WERI-Rb-1 (cell line): Measurements from ENCODE around the gene OPA3.

Experiments used
- DNase-seq: peaks from one replicate; pipeline ENCODE4 v3.0.0-alpha.2; 2020
- H3K27ac ChIP-seq: fragments of 250-450 bp; sonication (Bioruptor Pico); 2 replicates; pipeline ENCODE4 v1.5.1; 2020; ENCODE audit warnings: mild to moderate bottlenecking, moderate library complexity
- H3K27me3 ChIP-seq: fragments of 250-450 bp; sonication (Bioruptor Pico); 2 replicates; pipeline ENCODE4 v1.5.1; 2021; ENCODE audit warnings: mild to moderate bottlenecking, low read depth, moderate library complexity; ENCODE audit not compliant: insufficient read depth, severe bottlenecking
- H3K36me3 ChIP-seq: fragments of 250-450 bp; sonication (Bioruptor Pico); 2 replicates; pipeline ENCODE4 v1.5.1; 2020; ENCODE audit warnings: mild to moderate bottlenecking, moderate library complexity
- H3K4me3 ChIP-seq: 2 replicates; pipeline ENCODE4 v1.5.1; 2011; ENCODE audit warnings: low read depth, mild to moderate bottlenecking, control low read depth, low read length
- H3K9me3 ChIP-seq: fragments of 250-450 bp; sonication (Bioruptor Pico); 2 replicates; pipeline ENCODE4 v1.5.1; 2021; ENCODE audit warnings: mild to moderate bottlenecking, moderate library complexity; ENCODE audit not compliant: severe bottlenecking
- TF ChIP-seq, protein P1 (sequence below): IDR thresholded peaks from 2 replicates; pipeline ENCODE4 v1.5.1; 2011; ENCODE audit warnings: low read depth, mild to moderate bottlenecking, control low read depth, inconsistent platforms, low read length

OPA3 gene

GRCh38 chr19:45608948-45609347 lies 24.3 kb upstream of the OPA3 start:
- Histone ChIP-seq H3K27me3 (no peaks in the 10 kb centered on the region), H3K27ac (no peak overlapping the region), H3K9me3 (no peaks in the 10 kb centered on the region), H3K36me3 (no peaks in the 10 kb centered on the region), H3K4me3 (no peak overlapping the region)
- no peak for DNase-seq
- TF ChIP-seq, protein P1, sequence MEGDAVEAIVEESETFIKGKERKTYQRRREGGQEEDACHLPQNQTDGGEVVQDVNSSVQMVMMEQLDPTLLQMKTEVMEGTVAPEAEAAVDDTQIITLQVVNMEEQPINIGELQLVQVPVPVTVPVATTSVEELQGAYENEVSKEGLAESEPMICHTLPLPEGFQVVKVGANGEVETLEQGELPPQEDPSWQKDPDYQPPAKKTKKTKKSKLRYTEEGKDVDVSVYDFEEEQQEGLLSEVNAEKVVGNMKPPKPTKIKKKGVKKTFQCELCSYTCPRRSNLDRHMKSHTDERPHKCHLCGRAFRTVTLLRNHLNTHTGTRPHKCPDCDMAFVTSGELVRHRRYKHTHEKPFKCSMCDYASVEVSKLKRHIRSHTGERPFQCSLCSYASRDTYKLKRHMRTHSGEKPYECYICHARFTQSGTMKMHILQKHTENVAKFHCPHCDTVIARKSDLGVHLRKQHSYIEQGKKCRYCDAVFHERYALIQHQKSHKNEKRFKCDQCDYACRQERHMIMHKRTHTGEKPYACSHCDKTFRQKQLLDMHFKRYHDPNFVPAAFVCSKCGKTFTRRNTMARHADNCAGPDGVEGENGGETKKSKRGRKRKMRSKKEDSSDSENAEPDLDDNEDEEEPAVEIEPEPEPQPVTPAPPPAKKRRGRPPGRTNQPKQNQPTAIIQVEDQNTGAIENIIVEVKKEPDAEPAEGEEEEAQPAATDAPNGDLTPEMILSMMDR = no peak

GRCh38 chr19:45607071-45608029 lies 22.7 kb upstream of the OPA3 start:
- peak overlapping the region; percentile 32 for H3K4me3 ChIP-seq
- H3K9me3 ChIP-seq = no peaks in the 10 kb centered on the region
- H3K36me3 ChIP-seq = no peaks in the 10 kb centered on the region
- H3K27me3 ChIP-seq = peaks cover 10% of the 10 kb centered on the region
- TF ChIP-seq, protein P1 = peak; percentile 80
- H3K27ac ChIP-seq = no peak overlapping the region
- DNase-seq = peak; percentile 75

- Histone ChIP-seq H3K27ac (no peak within 1 kb of the TSS), H3K27me3 (peaks cover 54% of the 10 kb centered on the region), H3K9me3 (no peaks in the 10 kb centered on the region), H3K36me3 (no peaks in the 10 kb centered on the region), H3K4me3 (no peak within 1 kb of the TSS)
- TF ChIP-seq, protein P1 = no peak
- DNase-seq = peak; percentile 30
Measured at GRCh38 chr19:45601524-45602374, 17.1 kb upstream of the OPA3 start, which contains the start of gene GPR4. TSS of gene GPR4 (minus strand) at chr19:45602212. CDS start at chr19:45591866, 10,346 bp downstream.

DNA sequence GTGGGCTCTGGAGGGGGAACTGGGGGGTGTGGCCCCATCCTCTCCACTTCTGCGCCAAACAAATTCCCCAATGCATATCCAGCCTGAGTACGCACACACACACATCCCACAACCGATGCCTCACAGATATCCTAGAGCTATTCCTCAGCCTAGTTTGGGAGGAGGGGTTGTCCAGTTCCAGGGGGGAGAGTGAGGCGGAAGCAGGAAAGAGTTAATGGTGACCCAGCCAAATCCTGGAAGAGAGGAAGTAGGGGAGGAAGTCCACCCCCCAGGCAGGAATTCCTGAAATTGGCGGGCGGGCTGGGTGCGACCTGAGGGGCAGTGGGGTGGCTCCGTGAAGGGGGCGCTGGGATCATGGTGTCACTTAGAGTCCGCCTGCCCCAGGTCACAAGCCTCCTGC lies 16.5 kb upstream of the OPA3 start:
- no peak overlapping the region for H3K27ac ChIP-seq
- peaks cover 54% of the 10 kb centered on the region for H3K27me3 ChIP-seq
- DNase-seq = no peak
- no peaks in the 10 kb centered on the region for H3K9me3 ChIP-seq
- H3K36me3 ChIP-seq = no peaks in the 10 kb centered on the region
- TF ChIP-seq, protein P1 = no peak
- H3K4me3 ChIP-seq = no peak overlapping the region

DNA sequence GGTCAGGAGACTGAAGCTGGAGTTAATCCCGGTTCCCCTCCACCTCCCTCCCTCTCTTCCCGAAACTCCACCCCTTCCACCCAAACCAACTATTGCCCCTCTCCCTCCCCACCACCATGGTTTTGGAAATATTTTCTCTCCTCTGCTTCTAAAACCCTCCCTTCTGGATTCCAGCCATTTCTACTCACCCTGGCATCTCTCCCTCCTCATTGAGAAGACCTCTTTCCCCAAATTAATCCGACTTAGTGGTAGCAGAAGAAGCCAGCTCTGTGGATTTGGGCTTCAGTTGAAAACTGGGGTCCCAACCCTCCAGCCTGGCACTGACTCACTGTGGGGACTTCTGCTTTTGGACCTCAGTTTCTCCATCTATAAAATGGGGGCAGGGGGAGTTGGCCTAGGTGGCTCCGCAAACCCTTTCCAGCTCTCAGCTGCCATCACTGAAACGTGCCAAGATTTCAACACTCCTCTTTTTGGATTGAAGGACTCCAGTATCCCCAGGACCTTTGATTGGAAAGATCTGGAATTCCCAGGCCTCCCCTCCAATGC lies 15.8 kb upstream of the OPA3 start:
- Histone ChIP-seq H3K4me3 (no peak overlapping the region), H3K27me3 (peaks cover 54% of the 10 kb centered on the region), H3K9me3 (no peaks in the 10 kb centered on the region), H3K36me3 (no peaks in the 10 kb centered on the region), H3K27ac (no peak overlapping the region)
- TF ChIP-seq, protein P1 = no peak
- DNase-seq = no peak
